Hematopoietic multipotent progenitor cell treated with erythropoietin and hydrocortisone succinate and interleukin-3 and kit ligand, for 17 days (in vitro differentiated cells): Measurements from ENCODE around the gene NTM.

ENCODE experiments used
- DNase-seq: peaks from one replicate; pipeline ENCODE4 v3.0.0-alpha.2; 2015; ENCODE audit warnings: low spot score

NTM gene

DNA sequence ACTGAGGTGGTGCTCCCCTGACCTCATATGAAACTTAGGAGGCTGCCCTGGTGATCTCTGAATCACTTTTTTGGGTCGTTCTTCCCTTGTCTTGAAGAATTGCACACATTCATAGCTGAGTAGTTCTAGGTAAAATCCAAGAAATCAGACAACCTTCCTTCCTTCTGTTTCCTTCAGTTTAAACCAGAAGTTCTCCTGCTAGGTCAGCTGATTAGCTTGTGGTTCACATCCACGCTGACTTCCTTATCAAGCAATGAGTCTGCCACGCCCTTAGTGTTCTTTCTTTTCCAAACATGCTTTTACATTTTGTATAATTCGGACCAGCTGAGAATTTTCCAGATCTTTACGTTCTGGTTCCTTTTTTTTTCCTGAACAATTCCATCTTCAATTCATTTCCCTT, 892.8 kb downstream of the NTM start:
- no peak for DNase-seq

DNA sequence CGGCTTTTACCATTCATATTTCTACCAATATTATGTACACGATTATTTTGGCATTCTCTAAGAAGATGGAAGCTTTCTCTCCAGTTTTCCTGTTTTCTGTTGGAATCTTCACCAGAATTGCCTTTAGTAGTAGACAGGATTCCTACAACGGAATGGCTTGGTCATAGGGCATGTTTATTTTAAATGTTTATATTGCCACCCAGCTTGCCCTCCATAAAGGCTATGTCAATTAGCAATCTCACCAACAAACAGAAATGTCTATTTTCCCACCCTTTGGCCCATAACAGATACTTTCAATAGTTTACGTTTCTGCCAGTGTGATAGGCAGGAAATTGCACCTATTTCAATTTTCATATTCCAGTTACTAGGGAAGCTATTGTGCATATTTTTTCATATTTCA, 893.5 kb downstream of the NTM start:
- DNase-seq, result no peak

DNA sequence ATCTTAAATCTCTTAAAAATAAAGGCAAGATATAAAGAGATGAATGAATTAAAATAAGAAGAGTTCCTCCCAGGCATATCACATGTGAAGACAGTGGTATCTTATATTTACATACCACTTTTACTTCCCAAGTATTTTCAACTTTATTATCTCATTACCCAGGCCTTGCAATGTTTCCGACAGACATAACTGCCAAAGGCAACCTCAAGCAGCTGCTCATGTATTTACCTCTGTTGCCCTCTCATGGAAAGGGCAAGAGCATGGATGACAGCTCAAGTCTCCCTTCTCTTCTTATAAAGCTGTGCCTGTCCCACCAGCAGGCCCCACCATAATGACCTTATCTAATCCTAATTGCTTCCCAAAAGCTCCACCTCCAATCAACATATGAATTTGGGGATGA, 894.2 kb downstream of the NTM start:
- DNase-seq, result no peak

DNA sequence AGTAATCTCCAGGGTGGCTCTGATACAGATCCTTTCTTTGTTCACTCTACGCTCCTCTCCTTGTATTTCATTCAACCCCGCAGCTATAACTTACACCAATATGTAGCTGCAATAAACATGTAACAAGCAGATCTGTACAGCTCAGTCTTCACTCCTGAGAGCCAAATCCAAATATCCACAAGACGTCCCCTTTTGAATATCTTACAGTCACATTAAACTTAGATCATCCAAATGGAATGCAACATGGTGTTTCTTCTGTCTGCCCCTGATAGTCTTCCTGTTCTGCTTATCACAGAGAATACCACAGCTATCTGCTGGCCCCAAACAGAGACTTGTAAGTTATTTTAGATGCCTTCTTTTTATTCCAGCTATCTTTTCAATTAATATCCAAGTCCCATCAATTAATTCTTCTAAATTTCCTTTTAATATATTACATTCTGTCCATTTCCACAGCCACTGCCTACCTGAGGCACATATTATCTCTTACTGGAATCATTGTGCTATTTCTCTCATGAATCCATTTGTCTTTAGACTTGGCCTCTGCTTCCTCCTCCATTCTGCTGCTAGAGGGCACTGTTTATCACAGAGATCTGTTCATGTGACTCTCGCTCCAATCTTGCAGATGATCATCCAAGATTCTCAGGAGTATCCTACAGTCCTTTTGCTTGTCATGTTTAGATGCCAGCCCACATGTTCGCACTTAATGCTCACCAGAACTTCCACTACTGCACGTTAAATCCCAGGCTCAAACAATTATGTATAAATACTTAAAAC, 908.6 kb downstream of the NTM start:
- DNase-seq, result no peak

DNA sequence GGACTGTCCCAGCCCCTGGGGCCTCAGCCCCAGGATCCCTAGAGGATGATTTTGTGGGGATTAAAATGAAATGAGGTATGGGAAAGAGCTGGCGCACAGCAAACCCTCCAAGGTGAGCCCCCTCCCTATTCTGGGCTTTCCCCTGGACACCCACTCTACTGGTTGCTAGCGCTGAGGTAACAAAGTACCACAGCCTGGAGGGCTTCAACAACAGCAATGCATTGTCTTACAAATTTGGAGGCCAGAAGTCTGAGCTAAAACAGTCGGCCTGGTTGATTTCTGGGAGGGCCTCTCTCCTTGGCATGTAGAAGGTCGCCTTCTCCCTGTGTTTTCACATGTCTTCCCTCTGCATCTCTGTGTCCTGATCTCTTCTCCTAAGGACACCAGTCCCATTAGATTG, 913.6 kb downstream of the NTM start:
- DNase-seq, result no peak

DNA sequence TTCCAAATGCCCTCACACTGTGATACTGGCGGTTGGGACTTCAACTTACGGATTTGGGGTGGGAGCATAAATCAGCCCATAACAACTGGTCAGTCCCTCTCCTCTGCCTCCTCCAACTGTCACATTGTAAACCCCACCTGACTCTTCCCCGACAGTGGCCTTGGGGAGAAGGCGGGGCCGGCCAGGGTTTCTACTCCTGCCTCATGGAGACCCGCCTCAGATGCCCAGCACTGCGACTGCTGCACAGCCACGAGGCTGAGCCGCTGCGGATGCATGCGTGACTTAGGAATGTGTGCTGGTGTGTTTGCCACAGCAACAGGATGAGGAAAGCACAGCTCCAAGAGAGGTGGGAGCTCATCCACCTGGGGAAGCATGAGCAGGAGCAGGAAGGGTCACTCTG, 914.2 kb downstream of the NTM start:
- no peak for DNase-seq

DNA sequence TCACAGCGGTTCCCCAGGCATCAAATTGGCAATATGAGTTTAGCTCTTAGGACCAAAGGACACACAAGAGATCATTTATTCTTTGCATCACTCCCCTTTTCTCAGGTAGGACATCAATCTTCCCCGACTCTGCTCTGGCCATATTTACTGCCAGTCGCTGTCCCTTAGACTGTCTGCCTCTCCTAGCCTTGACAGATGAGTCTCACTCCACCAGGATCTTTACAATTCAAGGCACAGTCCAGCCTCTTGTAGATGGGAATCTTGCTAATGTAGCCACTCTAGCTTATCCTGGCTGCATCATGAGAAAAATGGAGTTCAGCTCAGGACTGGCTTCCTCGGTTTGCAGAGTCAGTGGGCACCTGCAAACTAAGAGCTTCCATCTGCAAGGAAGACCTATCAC, 915.2 kb downstream of the NTM start:
- DNase-seq, result no peak

DNA sequence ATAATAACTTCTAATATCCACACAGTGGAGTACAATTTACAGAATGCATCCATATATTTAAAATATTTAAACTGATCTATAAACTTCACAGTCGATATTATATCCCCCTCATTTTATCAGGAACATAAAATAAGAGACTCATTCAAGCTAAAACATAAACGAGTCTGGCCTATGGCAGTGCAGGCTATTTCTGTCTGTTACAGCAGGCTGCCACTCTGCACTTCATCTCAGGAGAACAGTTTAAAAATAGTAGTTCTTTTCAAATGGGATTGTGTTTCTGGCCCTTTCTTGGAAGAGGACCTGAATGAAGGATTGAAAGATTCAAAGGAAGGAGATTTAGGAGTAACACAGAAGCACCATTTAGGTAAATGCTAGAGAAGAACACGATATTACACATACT, 915.7 kb downstream of the NTM start:
- no peak for DNase-seq

DNA sequence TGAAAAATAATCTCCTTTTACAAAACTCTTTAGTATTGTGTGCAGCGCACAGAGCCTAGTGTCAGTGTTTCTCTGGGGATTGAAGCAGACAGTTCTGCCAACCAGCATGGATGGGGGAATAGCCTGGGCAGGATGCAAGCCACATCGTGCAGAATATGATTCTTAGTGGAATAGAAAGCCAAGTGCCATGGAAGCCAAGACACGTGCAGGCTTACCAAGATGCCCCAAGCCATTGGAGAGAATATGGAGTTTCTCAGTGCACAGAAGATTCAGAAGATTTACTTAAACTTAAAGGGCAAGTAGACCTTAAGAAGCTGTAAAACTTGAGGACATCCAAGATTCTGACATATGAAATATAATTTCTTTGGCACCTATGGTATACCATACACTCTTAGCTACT, 917.6 kb downstream of the NTM start:
- no peak for DNase-seq

DNA sequence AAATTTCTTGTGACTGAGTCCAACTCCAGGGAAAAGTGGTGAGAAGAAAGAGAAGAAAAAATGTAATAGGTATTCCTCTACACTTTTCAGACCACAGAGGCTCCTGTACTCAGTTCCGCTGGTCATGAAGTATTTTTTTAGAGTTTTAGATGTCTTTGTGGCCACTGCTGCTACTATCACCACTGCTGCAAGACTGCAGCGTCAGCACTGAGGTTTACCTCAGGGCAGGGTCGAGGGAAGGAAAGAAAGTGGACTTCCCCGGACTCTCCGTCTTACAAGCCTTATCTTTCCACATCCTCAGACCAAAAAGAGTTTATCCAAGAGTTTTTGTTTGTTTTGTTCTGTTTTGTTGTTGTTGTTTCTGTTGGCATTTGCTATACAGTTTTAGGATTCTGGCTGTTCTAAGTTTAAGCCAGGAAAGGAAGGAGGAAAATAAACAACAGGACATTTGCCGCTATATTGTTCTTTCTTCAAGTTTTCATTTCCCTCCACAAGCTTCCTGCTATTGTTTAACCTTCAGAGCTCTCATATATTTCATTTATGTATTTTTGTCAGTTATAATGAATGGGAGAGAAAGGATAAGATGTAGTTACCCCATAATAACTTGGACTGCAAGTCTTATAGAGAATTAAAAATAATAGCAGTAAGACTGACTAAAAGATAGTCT, 919.3 kb downstream of the NTM start:
- no peak for DNase-seq

DNA sequence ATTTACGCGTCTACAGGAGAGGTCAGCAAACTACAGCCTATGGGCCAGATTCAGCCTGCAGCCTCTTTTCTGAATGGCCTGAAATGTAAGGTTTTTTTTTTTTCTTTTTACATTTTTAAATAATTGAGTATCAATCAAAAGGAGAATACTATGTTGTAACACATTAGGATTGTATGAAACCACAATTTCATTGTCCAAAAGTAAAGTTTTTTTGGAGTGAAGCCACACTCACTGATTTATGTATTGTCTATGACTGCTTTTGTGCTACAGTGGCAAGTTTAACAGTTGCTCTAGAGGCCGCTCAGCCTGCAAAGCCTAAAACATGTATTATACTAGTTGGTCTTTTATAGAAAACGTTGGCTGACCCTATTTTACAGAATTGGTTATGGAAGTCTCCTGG, 923.2 kb downstream of the NTM start:
- DNase-seq, result no peak

DNA sequence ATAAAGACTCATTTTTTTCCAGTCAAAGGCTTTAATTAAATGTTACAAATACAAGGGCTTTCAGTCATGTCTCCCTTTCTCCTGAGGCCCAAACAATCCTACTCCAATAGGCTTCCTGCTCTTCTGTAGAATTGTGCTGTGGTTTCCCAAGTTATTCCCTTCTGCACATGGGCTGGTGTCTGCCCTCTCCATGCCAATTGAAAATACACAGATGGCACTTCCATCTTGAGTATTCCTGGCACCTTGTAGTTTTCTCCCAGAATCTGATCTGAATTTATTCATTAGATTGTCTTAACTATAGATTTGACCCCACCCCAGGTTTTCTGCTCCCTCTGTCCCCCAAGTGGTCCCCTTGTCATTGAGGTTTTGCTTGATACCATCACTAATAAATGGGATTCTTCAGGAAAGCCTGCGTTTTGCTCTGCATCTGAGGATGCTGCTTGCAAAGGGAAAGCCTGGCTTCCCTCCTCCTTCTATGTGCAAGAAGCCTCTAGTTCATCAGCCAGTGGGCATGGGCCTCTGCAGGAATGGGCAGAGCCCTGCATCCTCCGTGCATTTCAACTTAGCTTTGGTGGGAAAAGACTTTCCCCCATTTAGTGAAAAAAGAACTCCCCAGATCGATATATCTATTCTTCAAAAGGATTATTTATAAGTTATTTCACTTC, 926.7 kb downstream of the NTM start:
- DNase-seq, result no peak

DNA sequence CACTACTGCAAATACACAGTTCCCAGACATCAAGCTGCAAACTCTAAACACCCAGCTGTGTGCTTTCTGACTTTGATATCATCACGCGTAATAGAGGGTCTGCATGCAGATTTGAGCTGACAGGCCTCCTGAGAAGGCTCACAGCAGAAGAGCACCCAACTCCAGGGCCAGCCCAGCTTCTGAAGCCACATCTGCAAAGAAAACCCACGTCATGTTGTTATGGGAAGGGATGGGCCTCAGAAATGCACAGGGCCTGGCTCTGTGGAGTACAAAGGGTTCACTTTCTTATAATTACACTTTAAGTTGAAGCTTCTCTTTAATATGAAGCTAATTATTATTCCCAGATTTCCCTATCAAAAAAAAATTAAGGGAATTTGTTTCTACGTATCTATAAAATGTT, 927.9 kb downstream of the NTM start:
- DNase-seq, result no peak

DNA sequence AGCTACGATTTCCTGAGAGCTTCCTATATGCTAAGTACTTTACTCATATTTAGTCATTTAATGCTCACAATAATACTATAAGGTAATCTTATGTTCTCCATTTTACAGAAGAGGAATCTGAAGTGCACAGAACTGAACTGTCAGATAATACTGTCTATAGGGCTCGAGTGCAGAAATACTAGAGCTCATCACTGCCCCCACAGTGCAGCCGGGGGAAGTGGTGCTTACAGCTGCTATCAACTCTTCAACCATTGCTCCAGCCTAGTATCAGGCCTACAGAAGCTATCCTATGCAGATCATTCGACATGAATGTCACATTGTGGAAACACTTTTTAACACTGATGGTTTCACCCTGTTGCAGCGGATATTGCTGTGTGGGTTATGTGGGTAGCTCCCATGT, 929.9 kb downstream of the NTM start:
- no peak for DNase-seq

DNA sequence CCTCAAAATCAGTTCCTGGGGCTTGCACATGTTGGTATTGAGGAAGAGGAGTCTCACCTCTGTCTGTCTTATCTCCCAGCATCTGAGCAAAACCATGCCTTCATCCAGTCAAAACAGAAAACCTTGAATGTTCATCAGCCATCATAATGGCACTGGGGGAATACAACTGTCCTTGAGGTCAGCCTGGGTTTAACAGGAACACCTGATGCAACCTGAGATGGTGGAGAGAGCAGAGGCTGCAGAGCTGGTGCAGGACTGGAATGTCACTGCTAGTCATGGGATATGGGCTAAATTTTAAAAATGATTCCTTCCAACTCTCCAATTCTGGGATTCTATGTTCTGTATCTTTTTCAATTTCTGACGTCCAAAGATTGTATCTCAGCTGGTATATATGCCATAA, 931.0 kb downstream of the NTM start:
- no peak for DNase-seq

DNA sequence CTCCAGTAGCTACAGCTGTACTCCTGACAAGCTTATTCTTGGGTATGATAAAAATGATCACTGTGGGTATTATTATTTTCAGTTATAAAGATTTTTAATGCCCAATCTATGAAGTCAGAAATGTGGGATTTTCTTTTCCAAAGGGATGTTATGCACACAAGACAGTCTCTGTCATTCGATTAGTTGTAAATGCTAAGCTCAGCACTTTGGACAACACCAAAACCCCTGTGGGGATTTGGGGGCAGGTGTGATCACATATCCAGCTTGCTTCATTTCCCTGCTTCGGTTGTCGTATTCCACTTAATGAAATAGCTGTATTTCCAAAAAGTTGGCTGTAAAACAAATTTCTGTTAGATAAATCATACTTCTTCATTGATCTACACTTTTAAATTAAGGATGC, 931.5 kb downstream of the NTM start:
- DNase-seq, result no peak

DNA sequence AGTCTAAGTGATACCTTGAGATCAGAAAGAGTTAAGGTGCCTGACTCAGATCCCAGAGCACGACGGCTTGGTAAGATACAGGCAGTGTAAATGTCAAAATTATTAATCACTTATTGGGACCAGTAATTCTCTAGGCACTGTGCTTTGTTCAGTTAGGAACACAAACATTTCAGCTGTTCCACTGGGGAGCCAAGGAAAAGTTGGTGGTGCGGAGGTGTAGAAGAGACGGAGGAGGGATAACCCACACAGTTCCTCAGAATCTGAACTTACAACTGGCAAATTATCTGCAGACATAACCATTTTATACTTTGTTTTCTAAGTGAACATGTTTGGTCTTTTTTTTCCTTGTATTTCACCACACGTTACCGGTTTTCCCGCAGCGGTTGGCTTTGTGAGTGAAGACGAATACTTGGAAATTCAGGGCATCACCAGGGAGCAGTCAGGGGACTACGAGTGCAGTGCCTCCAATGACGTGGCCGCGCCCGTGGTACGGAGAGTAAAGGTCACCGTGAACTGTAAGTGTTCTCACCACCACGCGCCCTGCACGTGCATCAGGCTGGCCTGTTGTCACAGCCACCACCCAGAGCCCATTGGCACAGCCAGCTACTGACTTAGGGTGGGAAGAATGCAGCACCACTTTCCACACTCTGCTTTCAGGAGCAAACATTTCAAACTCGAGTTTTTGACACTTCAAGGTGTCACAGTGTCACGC, 937.0 kb downstream of the NTM start:
- no peak for DNase-seq

DNA sequence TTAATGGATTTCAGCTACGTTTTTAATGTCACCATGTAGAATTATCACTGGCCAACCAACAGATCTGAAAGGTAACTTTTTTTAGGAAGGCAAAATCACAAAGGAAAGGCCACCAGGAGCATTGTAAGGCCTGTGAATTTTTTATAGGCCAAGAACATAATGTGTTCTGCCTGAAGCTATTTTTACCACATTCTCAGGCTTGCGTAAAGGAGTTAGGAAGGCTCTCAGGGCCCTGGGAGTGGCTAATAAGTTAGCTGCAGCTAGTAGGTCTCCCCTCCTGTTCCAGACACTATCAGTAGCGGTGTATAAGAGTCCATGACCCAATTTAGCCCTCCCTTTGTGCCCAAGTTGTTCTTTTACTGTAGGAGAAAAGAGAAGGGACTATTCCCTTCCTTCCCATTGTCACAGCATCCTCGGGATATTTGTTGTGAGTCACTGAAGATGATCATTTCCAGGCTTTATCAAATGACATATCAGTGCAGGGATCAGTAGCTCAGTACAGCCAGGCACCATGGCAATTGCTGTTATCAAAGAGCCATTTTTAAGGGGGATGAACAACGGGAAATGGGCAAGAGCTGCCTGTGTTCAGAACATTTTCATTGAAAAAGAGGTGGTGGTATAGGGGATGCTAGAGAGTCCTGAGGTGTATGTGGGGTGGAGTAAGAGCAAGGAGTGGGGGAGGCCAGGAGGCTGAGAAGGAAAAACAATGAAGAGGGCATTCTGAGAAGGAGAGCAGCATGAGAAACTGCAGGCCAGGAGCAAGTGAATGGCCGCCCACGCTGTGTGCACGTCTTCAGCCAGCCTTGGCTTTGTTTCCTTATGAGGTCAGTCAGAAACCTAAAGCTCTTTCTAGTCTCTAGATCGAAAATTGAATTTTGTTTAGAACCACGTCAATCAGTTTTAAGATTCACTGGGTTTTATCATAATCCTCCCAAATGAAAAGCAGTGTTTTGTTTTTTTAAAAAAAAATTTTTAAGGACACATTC, 940.3 kb downstream of the NTM start:
- no peak for DNase-seq

DNA sequence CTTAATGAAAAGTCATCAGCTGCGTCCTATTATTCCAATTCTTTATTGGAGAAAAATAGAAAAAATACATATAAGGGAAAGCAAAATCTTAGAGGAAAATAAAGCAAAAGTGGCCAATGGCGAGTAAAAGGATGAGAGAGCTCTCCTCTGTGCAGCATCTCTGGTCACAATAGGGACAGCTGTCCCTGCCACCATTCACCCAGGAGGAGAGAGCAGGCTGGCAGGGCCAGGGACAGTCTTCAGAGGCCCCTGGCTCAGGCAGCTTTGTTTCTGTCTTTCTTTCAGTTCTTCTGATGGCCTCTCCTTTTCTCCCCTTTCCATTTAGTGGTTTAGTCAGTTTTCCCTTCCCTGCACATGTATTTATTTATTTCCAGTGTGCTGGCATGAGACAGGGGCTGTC, 941.3 kb downstream of the NTM start:
- DNase-seq, result no peak

DNA sequence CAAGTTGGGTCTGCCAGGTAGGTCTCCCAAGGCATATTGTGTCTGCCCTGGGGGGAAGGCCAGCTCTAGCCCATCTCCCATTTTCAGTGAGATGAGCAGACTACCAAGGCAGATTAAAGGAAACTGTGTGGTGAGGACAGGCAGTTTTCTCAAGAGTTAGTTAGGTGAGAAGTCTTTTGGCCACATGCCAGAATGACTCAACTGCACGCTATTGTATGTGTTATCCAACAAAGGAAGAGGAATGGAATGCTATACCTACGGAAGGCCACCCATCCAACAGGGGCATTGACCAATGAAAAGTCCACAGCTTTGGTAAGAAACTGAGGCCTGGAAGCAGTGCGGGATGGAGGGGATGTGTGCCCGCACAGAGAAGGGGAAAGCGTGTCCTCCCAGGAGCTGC, 941.7 kb downstream of the NTM start:
- DNase-seq, result no peak

DNA sequence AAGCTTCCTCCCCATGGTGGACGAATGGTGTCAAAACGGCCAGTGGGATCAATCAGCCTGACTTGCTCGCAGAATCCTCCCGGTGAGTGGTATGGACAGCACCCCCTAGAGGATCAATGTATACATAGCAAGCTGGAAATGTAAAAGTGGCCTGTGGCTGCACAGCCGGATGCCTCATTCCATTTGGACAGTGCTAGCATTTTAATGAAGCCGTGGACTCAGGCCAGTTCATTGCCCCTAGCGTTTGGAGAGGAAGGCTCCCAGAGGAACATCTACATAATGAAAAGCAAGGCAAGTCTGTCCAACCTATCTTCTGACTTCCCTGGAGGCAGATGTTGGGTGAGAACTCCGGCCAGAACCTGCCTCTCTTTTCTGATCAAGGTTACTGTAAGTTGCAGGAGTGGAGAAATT, 942.3 kb downstream of the NTM start:
- DNase-seq, result no peak
